Stimulated activated CD8-positive, alpha-beta memory T cell treated with anti-CD3 and anti-CD28 coated beads, Interleukin-7, amount 100 ng/mL, for 48 hours (primary cell): ENCODE measurements around the gene ACADVL.

ENCODE experiments used
- DNase-seq, 2 donors: peaks; one replicate each; pipeline ENCODE4 v3.0.0-alpha.2; 2020; ENCODE audit warnings: low read depth in 1 of 2; ENCODE audit errors: extremely low read depth in 1 of 2

ACADVL gene

GRCh38 chr17:7250695-7251627, 31.2 kb downstream of the ACADVL start:
- DNase-seq = no peak

GRCh38 chr17:7251661-7252175, 32.0 kb downstream of the ACADVL start, which contains the start of gene CTDNEP1:
Gene CTDNEP1 (minus strand): TSS chr17:7251734. CDS start chr17:7251296, 438 bp downstream.
- DNase-seq = peak; percentile 97

GRCh38 chr17:7252176-7253043, 32.7 kb downstream of the ACADVL start, which contains the start of gene ELP5:
Gene ELP5 (plus strand): TSS chr17:7252215. CDS start chr17:7252551, 336 bp downstream.
- peak; percentile 79 to 88 for DNase-seq

- no peak for DNase-seq
These were observed 33.3 kb downstream of the ACADVL start for GRCh38 chr17:7253082-7253481.

- no peak for DNase-seq
These were observed 34.8 kb downstream of the ACADVL start for GRCh38 chr17:7254511-7254910.

GRCh38 chr17:7256766-7257456, 37.2 kb downstream of the ACADVL start:
- no peak for DNase-seq

- DNase-seq = no peak
These were observed 39.2 kb downstream of the ACADVL start for GRCh38 chr17:7258731-7259554.

GRCh38 chr17:7259555-7259889, 39.8 kb downstream of the ACADVL start:
- DNase-seq = no peak

- DNase-seq = no peak
These were observed 40.4 kb downstream of the ACADVL start for GRCh38 chr17:7260151-7260550.

GRCh38 chr17:7260651-7261378, 41.1 kb downstream of the ACADVL start:
- no peak for DNase-seq

- no peak for DNase-seq
These were observed 41.8 kb downstream of the ACADVL start for GRCh38 chr17:7261379-7262191.

GRCh38 chr17:7262192-7262934, 42.6 kb downstream of the ACADVL start, which contains the start of gene CLDN7:
Gene CLDN7 (minus strand): TSS chr17:7262478. CDS start chr17:7262043, 435 bp downstream.
- DNase-seq = no peak

- DNase-seq = no peak
These were observed 43.4 kb downstream of the ACADVL start for GRCh38 chr17:7262935-7263800.

- no peak for DNase-seq
These were observed 44.0 kb downstream of the ACADVL start for GRCh38 chr17:7263801-7264078.

- DNase-seq = no peak
These were observed 47.0 kb downstream of the ACADVL start for GRCh38 chr17:7266784-7267183.
